ENCODE measurements around the gene UBALD2.
"Not testable (repeated sequence)": the region's sequence is repeated elsewhere in the genome, so short reads cannot be mapped to it uniquely, and the experiment has no call there.

Gene UBALD2

DNA sequence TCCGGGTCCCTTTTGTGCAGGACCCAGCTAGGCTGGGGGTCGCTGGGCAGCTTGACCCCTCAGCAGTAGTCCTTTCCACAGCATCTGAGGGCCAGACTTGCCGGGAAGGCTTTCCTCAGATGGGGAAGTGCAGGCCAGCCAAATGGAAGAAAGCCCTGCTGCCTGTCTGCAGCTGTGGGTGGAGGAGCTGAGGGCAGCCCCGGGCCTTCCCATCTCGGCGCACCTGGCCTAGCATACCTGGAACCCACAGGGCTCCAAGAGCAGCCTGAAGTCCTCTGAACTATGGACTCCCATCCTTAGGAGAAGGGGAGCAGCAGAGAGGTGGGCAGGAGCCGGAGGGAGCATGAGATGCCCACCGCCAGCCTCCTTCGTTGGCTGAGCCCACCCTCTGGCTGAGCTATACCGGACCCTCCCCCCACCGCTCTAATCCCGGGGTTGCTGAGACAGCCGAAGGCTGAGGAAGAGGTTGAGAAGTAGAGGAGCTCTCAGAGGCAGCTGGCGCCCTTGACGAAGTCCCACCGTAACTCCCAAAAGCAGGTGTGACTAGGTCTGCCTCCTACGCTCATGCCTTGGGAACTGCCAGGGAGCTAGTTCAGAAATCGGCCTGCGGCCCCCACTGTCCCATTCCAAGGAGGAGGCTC lies 13.2 kb downstream of the UBALD2 start:
- no peak for DNase-seq (ENCODE audit: low spot score)

DNA sequence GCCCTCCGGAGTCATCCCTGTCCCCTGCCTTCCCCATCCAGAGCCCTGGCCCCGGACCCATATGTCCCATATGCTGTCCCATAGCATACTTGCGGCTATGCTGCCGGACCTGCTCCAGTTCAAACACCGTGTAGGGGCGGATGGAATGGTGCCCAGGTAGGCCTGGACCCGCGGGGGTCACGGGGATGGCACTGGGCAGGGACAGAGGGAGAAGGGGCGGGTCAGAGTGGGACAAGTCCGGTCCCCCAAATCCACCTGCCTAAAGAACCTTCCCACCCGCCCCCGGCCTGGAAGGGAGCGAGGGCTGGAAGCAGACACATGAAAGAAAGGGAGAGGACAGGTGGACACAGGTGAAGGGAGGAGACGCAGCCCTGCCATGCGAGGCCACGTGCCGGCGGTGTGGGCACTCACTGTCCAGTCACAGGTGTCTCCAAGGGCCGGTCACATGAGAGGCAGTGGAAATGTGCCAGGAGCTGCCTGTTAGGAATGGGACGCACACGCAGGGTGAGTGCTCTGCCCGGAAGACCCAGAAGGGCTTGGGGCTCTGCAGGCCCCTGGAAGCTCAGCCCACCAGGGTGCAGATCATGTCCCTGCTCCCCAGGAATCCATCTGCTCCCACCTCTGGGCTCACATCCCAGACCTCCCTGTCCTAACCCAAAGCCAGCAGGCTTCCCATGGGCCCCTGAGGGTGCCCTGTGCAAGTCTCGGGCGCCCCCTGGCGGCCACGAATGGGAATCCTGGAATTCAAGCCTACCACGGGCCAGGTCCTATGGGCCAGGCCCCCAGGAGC lies 14.0 kb downstream of the UBALD2 start:
- peak; percentile 81 for DNase-seq (ENCODE audit: low spot score)

DNA sequence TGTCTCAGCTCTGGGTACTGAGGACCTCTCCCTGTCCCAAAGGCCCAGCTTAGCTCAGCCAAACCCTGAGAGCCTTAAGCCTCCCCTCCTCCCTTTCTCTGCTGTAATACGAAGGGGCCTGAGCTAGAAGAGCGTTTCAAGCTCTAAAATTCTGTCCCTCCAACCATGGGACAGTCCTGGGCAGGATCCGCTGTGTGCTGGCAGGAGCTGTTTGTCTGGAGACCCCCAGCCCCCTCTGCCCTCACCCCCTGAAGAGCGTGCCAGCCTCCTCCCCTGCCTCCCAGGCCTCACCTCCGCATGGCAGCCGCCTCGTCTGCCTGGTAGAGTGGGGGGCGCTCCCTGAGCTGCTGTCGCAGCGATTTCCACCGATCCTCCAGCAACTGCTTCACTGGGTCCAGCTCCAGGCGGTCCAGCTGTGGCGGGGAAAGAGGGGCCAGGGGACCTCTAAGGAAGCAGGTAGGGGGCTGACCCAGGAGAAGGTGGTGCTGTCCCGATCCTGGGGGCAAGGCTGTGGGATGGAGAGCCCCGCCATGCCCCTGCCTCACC lies 14.7 kb downstream of the UBALD2 start:
- DNase-seq (ENCODE audit: low spot score), result no peak

DNA sequence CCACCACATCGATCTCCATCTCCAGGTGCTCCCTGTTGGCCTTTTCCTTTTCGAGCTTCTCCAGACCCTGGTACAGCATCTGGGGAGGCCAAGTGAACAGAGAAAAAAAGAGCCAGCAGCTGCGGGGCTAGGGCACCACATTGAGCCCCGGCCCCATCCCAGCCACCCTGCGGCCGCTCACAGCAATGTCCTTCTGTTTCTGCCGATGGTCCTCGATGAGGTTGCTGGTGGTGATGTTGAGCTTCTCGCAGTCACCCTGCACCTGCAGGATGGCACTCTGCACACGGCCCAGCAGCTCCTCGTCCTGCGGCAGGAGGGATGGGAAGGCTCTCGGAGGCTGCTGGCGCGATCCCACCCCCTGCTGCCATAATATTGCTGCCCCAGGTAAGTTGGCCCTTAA lies 15.5 kb downstream of the UBALD2 start:
- DNase-seq (ENCODE audit: low spot score), result no peak

DNA sequence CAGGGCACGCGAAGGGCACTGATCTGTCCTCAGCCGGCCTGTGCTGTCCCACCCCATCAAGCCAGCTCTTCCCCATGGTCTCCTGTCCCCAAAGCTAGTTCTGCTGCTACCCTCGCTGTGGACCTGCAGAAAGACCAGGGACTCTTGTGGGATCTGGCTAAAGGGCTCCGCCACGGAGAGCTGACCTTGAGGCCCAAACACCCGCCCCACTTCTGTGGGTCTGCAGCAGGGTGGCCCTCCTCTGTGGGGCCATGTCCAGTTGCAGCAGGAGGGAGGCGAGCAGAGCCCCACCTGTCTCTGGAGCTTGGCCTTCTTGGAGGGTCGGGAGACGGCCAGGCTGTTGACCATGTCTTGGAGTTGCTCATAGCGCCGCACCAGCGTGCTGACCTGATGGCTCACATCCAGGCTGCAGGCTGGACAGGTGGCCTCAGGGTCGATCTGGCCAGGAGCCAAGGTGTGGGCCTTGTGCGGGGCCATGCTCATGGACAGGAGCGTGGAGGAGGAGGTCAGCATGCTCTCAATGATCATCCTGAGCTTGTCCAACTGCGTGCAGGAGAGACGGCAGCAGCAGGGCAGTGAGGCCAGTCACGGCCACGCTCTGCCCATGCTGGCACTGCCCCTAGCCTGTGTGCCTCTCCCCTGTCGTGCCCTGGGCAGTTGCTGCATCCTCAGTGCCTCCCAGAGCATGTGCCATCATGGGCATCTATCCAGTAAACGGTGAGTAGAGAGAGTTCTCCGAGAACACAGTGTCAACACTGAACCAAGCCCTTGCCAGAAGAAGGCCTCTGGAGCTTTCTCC lies 16.6 kb downstream of the UBALD2 start:
- DNase-seq (ENCODE audit: low spot score), result no peak

DNA sequence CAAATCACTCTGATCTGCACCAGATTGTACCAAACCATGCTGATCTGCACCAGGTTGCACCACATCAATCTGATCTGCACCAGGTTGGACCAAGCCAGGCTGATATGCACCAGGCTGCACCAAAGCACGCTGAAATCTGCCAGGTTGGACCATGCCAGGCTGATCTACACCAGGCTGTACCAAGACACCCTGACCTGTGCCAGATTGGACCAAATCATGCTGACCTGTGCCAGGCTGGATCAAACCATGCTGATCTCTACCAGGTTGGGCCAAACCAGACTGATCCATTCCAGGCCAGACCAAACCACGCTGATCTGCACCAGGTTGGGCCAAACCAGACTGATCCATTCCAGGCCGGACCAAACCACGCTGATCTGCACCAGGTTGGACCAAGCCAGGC lies 27.4 kb downstream of the UBALD2 start:
- no peak for DNase-seq (ENCODE audit: low spot score)

DNA sequence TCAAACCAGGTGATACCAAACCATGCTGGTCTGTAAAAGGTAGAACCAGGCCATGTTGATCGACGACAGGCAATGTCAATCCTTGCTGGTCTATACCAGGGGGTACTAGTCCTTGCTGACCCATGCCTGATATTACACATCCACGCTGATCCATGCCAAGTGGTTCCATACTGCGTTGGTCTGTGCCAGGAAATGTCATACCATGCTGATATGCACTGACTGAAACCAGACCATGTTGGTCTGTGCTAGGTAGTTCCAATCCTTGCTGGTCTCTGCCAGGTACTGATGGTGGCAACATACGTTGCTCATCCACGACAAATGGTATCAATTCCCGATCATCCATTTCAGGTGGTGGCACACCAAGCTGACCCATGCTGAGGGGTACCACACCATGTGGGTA lies 28.0 kb downstream of the UBALD2 start:
- no peak for DNase-seq (ENCODE audit: low spot score)

DNA sequence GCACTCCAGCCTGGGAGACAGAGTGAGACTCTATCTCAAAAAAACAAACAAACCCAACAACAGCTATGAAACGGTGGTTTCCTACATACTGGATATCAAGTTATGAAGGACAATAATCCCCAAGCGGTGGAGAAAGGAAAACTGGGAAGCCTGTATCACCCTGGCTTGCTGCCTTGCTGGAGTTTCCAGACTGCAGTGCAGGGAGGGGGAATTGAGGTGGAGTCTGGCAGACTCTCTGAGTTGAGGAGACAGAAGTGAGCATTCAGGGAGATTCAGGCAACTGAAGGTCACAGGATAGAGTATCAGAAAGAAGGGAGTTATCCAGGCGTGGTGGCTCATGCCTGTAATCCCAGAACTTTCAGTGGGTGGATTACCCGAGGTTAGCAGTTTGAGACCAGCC lies 31.0 kb downstream of the UBALD2 start:
- DNase-seq (ENCODE audit: low spot score), result no peak

DNA sequence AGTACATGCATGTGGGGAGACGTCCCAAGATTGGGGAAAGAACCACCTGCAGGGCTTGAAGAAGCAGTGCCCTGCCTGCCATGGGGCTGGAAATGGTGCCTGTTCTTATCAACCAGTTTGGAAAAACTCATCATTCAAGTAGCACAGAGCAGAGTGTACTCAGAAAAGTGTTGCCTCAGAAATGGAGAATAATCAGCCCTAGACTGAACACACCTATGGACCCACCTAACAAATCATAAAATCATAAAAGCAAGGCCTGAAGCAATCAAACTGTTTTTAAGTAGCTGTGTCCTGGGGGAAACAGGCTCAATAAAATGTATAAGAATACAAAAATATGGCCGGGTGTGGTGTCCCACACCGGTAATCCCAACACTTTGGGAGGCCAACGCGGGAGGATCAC lies 31.7 kb downstream of the UBALD2 start:
- no peak for DNase-seq (ENCODE audit: low spot score)

DNA sequence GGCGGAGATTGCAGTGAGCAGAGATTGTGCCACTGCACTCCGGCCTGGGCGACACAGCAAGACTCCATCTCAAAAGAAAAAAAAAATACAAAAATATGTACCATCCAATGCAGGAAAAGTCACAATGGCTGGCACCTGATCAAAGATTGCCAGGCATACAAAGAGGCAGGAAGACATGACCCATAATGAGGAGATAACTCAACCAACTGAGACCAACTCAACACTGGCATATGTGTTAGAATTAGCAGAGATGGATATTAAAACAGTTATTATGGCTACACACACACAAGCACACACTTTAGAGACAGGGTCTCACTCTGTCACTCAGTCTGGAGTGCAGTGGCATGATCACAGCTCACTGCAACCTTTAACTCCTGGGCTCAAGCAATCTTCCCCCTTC lies 32.3 kb downstream of the UBALD2 start:
- no peak for DNase-seq (ENCODE audit: low spot score)

DNA sequence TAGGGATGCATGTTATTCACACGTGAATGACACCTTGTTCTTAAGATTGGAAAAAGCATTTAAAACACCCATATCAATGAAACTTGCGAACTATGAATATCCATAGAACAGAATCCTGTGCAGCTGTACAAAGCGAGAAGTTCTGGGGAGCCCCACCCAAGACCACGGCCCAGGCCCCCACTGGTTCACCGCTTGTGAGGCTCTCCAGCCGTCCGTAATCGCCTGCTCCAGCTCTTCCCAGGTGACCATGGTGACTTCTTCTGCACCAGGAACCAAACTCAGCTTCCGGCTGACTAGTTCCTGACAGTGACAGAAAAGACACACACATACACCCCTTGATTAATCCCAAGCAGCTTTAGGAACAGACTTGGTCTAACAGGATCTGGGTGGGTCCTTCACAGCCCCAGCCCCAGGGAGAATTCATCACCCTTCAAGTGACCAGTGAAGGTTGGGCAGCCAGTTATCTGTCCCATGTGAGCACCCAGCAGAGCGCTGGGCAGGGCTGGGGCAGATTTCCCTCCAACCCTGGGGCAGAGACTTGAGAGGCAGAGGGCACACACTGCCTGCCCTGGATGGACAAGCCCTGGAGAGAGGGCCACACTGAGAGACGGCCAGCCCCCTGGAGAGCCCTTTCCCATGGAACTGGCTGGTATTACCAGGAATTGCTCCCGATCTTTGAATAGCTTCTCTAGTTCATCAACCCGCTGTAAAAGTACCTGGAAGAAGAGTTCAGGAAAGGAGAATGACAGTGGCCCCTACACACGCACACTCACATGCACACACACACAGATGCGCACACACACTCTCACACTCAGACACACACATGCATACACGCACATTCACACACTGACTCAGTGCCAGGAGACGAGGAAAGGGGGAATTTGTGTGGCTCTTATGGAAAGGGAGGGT lies 39.3 kb downstream of the UBALD2 start:
- no peak for DNase-seq (ENCODE audit: low spot score)

DNA sequence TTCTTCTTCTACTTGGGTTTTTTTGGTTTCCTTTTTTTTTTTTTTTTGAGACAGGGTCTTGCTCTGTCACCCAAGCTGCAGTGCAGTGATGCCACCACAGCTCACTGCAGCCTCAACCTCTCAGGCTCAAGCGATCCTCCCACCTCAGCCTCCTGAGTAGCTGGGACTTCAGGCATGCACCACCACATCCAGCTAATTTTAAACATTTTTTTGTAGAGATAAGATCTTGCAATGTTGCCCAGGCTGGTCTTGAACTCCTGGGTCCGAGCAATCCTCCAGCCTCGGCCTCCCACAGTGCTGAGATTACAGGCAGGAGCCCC lies 39.9 kb downstream of the UBALD2 start:
- DNase-seq (ENCODE audit: low spot score), result not testable (repeated sequence)

DNA sequence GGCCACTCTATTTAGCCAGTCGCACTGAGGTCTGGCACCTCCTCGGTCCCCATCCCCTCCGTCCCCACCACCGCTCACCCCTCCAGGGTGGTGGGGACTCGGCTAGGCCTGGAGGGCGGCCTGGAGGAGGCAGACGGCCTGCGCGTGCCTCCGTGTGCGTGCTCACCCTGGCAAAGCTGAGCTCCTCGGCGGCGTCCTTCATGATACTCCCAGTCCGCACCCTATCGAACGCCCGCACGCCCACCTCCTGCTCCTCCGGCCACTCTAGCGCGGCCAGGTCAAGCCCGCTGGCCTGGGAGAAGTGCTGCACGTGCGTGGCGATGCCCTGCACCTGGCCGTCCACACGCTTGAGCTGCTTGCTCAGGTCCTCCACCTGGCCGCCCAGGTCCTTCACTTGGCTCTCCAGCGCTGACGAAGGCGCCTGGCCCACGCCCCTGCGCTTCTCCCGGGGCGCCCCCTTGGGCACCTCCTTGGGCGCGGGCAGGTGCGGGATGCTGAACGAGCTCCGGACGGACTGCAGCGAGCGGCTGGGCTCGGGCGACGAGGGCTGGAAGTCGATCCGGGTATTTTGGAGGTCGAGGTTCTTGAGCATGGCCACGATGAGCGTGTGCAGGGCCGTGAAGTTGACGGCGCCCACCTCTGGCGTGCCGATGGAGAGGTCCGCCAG lies 42.3 kb downstream of the UBALD2 start:
- no peak for DNase-seq (ENCODE audit: low spot score)

DNA sequence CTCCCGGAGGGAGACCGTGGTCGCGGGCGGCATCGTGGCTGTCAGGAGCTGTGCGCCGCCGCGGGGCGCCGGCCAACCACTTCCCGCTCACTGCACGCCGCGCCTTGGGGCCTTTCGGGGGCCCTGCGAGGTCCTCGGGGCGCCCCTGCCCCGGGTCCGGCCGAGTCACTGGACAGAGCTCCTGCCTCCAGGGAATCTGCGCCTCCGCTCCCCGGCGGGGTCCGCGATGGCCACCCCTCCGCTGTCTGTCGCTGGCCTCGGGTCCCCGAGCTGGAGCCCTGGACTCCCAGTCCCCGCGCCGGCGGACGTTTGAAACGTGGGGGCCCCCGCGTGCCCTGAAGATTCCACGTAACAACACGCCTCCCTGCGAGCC lies 42.8 kb downstream of the UBALD2 start, which contains the start of gene QRICH2:
Gene QRICH2, minus strand, starts transcription at position 311 of the 373 bp plus-strand sequence. Its CDS starts 278 bp downstream, at position 33.
- no peak for DNase-seq (ENCODE audit: low spot score)

DNA sequence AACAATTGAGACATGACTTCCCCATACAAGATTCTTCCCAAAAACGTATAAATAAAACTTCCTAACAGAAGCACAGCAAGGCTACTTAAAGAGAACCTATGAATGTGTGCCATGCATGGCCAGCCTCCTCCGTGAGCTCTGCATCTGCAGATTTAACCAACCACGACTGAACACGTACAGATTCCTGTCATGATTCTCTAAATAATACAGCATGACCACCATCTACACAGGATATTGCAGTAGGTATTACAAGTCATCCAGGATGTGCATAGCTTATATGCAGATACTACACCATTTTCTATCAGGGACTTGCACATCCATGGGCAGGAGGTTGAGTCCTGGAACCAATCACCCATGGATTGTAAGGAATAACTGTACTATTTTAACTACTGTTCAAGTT lies 44.3 kb downstream of the UBALD2 start:
- DNase-seq (ENCODE audit: low spot score), result no peak

DNA sequence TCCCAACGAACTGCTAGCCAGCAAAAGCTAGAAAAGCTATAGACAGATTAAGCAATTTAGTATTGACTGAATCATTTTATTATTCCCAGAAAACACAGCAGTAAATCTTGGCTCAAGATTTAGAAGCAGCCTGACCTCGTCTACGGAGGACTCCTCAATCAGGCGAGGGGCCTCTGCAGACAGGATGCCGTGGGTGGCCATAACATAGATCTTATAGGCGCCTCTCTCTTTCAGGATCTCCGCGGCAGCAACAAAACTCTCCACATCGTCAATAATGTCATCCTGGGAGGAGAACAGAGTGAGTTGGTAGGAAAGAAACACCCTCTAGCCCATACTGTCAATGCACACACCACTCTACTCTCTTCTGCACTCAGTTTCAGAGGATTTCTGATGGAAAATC lies 47.6 kb downstream of the UBALD2 start:
- DNase-seq (ENCODE audit: low spot score), result no peak

DNA sequence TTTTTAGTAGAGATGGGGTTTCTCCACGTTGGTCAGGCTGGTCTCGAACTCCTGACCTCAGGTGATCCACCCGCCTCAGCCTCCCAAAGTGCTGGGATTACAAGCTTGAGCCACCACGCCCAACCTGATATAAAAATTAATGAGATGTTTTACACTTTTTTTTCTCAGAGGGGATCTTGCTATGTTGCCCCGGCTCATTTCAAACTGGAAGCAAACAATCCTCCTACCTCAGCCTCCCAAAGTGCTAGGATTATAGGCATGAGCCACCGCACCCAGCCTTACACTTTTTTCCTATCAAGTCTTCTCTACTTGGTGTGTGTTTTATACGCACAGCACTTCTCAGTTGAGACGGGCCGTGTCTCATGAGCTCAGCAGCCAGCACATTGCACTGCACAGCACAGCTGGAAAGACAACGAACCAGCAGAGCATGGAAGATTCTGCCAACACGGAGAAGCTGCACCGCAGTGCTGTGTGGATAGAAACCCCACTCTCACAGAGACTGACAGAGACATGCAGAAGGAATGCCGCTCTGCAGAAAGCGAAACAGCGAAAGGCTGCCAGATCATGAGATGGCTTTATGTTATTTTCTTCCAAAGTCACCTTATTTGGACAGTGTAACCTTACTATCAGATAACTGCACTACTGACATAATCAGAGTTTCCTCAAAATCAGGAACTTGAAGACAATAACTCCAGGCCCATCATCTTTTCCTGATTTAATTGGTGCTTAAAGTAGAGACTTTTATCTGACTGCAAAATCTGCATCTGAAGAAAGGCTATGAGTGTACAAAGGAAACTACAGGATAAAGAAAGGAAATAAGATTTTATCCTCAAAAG lies 49.5 kb downstream of the UBALD2 start:
- DNase-seq (ENCODE audit: low spot score), result no peak

DNA sequence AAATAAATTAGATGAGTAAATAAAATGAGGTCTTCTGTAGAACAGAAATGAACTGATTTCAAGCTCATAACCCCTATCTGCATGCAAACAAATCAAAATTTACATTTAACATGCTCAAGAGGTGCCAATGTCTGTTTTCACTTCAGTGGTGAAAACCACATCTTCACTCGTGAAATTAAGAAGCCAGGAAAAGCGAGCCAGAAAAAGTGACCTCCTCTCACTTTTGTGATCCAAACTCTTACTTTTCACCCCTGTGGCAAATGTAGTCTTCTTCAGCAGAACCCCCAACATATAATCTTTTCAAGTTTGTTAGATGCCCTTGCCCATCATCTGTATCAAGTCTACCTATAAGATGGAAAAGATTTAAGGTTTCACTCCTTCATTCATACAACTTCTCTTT lies 52.4 kb downstream of the UBALD2 start:
- DNase-seq (ENCODE audit: low spot score), result no peak

DNA sequence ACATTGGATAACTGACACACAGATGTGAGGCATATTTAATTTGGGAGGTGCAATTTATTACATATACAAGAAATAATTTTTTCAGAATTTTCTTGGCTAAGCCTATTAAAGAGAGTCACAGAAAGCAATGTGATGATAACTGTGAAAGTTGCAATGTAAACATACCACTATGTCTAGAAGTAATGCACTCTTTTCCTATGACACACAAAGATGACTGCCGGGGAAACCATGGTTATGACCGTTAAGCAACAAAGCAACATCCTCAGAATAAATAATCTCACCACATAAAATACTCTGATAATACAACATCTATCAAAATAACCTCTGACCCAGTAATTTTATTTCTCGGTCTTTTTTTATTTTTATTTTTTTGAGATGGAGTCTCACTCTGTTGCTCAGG lies 53.4 kb downstream of the UBALD2 start:
- no peak for DNase-seq (ENCODE audit: low spot score)

Measured in Ammon's horn (tissue), 1 donor.